CD4-positive, CD25-positive, alpha-beta regulatory T cell (primary cell): Measurements from ENCODE around the gene CABYR. TPM values are rescaled to one million over a fixed set of nuclear protein-coding genes. Genes with fewer than 3 reads are reported as not detected.
A peak's percentile ranks its signal among the peaks of the same experiment; 100 is the strongest.

ENCODE experiments used
- ATAC-seq, 2 donors: fragments of 150-1000 bp; cut with Tn5 transposase; one replicate each; pipeline ENCODE4 v1.10.0; 2021; ENCODE audit warnings: low read depth in 2 of 2, moderate number of reproducible peaks in 2 of 2, moderate library complexity in 1 of 2
- DNase-seq, 3 donors: peaks; one replicate each; pipeline versions ENCODE4 v3.0.0 to v3.0.0-alpha.2; 2012 to 2022; ENCODE audit warnings: mixed read lengths in 1 of 3
- H3K27ac ChIP-seq: one replicate; pipeline ENCODE4 v1.7.0; 2013; ENCODE audit warnings: mild to moderate bottlenecking, low read length; ENCODE audit not compliant: insufficient read depth, poor library complexity, severe bottlenecking
- H3K27me3 ChIP-seq: one replicate; pipeline ENCODE4 v1.7.0; 2013; ENCODE audit warnings: low read length; ENCODE audit not compliant: control insufficient read depth, insufficient read depth
- H3K36me3 ChIP-seq: one replicate; pipeline ENCODE4 v1.7.0; 2013; ENCODE audit warnings: mild to moderate bottlenecking, low read length, moderate library complexity; ENCODE audit not compliant: control insufficient read depth, insufficient read depth
- H3K4me1 ChIP-seq: 2 replicates; pipeline ENCODE4 v1.7.0; 2013; ENCODE audit warnings: mild to moderate bottlenecking, low read length; ENCODE audit not compliant: insufficient read depth, control insufficient read depth, poor library complexity, severe bottlenecking
- H3K4me3 ChIP-seq: one replicate; pipeline ENCODE4 v1.7.0; 2013; ENCODE audit warnings: low read depth, mild to moderate bottlenecking, low read length, moderate library complexity
- H3K9me3 ChIP-seq, 2 experiments: 1 replicate in 1 of 2; 2 replicates in 1 of 2; pipeline ENCODE4 v1.7.0; 2013; ENCODE audit warnings: low read length in 2 of 2, mild to moderate bottlenecking in 1 of 2, moderate library complexity in 1 of 2; ENCODE audit not compliant: control insufficient read depth in 2 of 2
- H3K27ac Mint-ChIP-seq, 3 donors: one replicate each; pipeline ENCODE4 v1.8.0; 2020 to 2022; ENCODE audit warnings: mild to moderate bottlenecking in 3 of 3, mixed read lengths in 3 of 3, moderate library complexity in 2 of 3
- H3K27me3 Mint-ChIP-seq: one replicate; pipeline ENCODE4 v1.8.0; 2022; ENCODE audit warnings: mild to moderate bottlenecking, mixed read lengths
- H3K36me3 Mint-ChIP-seq: one replicate; pipeline ENCODE4 v1.8.0; 2020; ENCODE audit warnings: mixed read lengths
- H3K4me1 Mint-ChIP-seq, 4 donors: one replicate each; pipeline ENCODE4 v1.8.0; 2020 to 2022; ENCODE audit warnings: mixed read lengths in 4 of 4, mild to moderate bottlenecking in 1 of 4
- H3K4me3 Mint-ChIP-seq, 4 donors: one replicate each; pipeline ENCODE4 v1.8.0; 2020 to 2022; ENCODE audit warnings: mild to moderate bottlenecking in 4 of 4, mixed read lengths in 4 of 4, moderate library complexity in 3 of 4
- H3K9me3 Mint-ChIP-seq, 7 donors: one replicate each; pipeline ENCODE4 v1.8.0; 2020 to 2022; ENCODE audit warnings: mixed read lengths in 7 of 7, mild to moderate bottlenecking in 3 of 7, moderate library complexity in 2 of 7
- polyA plus RNA-seq, 4 donors: library from polyadenylated mRNA; unstranded; fragments of 300-500 nt; fragmentation: Illumina TruSeq; gene quantifications; one replicate each; pipeline ENCODE4 v1.2.3, GENCODE V29; 2021
- total RNA-seq: library from RNA; stranded (reverse); gene quantifications from one replicate; pipeline ENCODE4 v1.2.3, GENCODE V29; 2022

The CABYR gene
- total and polyA plus RNA-seq, 5 donors from 2014 or later, result 0.19 to 1.2 (median 0.56) TPM; not detected in 2

- ATAC-seq, result no peak
- H3K36me3 Mint-ChIP-seq, result peaks cover 45% of the 10 kb centered on the region
- peaks cover 75% of the 10 kb centered on the region for H3K36me3 ChIP-seq
Measured at GRCh38 chr18:24115628-24116027, 23.2 kb upstream of the CABYR start.

GRCh38 chr18:24118750-24119577 is 19.9 kb upstream of the CABYR start:
- Histone ChIP-seq H3K9me3 (no peaks in the 10 kb centered on the region), H3K36me3 (peaks cover 83% of the 10 kb centered on the region), H3K27ac (no peak overlapping the region), H3K4me1 (no peaks in the 10 kb centered on the region), H3K27me3 (no peaks in the 10 kb centered on the region), H3K4me3 (no peak overlapping the region)
- Mint-ChIP-seq H3K27me3 (no peaks in the 10 kb centered on the region), H3K36me3 (peaks cover 51% of the 10 kb centered on the region), H3K4me1 (peaks cover 21 to 38% (median 23%) of the 10 kb centered on the region in 4 donors), H3K27ac (peak overlapping the region; percentile 44 to 86 (median 71)), H3K9me3 (no peaks in the 10 kb centered on the region), H3K4me3 (peak overlapping the region in 1 of 4 donors; percentile 63)
- ATAC-seq, result peak; percentile 86 to 89
- DNase-seq, result peak; percentile 63 to 89 (median 80)

More at GRCh38 chr18:24115628-24116027, 23.2 kb upstream of the CABYR start:
- H3K27me3 Mint-ChIP-seq, result no peaks in the 10 kb centered on the region
- peak overlapping the region in 2 of 3 donors; percentile 7 to 74 for H3K27ac Mint-ChIP-seq
- Histone ChIP-seq H3K27ac (no peak overlapping the region), H3K4me1 (no peaks in the 10 kb centered on the region), H3K27me3 (no peaks in the 10 kb centered on the region), H3K9me3 (no peaks in the 10 kb centered on the region), H3K4me3 (no peak overlapping the region)
- no peaks in the 10 kb centered on the region for H3K9me3 Mint-ChIP-seq
- peaks cover 24 to 46% (median 33%) of the 10 kb centered on the region in 4 donors for H3K4me1 Mint-ChIP-seq
- peak overlapping the region in 1 of 4 donors; percentile 38 for H3K4me3 Mint-ChIP-seq
- no peak for DNase-seq

GRCh38 chr18:24120676-24121075 is 18.2 kb upstream of the CABYR start:
- Mint-ChIP-seq H3K4me1 (peaks cover 14 to 30% (median 21%) of the 10 kb centered on the region in 4 donors), H3K27ac (no peak overlapping the region), H3K9me3 (no peaks in the 10 kb centered on the region), H3K36me3 (peaks cover 49% of the 10 kb centered on the region), H3K4me3 (peak overlapping the region in 1 of 4 donors; percentile 30), H3K27me3 (no peaks in the 10 kb centered on the region)
- DNase-seq (no peak), ATAC-seq (no peak)
- H3K27me3 ChIP-seq, result no peaks in the 10 kb centered on the region
- H3K4me1 ChIP-seq, result no peaks in the 10 kb centered on the region
- peaks cover 82% of the 10 kb centered on the region for H3K36me3 ChIP-seq
- no peaks in the 10 kb centered on the region for H3K9me3 ChIP-seq
- no peak overlapping the region for H3K27ac ChIP-seq
- H3K4me3 ChIP-seq, result no peak overlapping the region

- ATAC-seq, result no peak
- no peaks in the 10 kb centered on the region for H3K9me3 ChIP-seq
- H3K27ac ChIP-seq, result no peak overlapping the region
- Mint-ChIP-seq H3K27ac (no peak overlapping the region), H3K9me3 (no peaks in the 10 kb centered on the region), H3K4me1 (peaks cover 12 to 26% (median 19%) of the 10 kb centered on the region in 4 donors), H3K27me3 (no peaks in the 10 kb centered on the region), H3K4me3 (no peak overlapping the region), H3K36me3 (peaks cover 44% of the 10 kb centered on the region)
- no peak overlapping the region for H3K4me3 ChIP-seq
- H3K4me1 ChIP-seq, result no peaks in the 10 kb centered on the region
- no peaks in the 10 kb centered on the region for H3K27me3 ChIP-seq
- H3K36me3 ChIP-seq, result peaks cover 82% of the 10 kb centered on the region
- no peak for DNase-seq
Measured at GRCh38 chr18:24121625-24122024, 17.2 kb upstream of the CABYR start.

GRCh38 chr18:24126155-24126961 is 12.5 kb upstream of the CABYR start:
- ATAC-seq, result no peak

GRCh38 chr18:24127735-24128134 is 11.1 kb upstream of the CABYR start:
- Mint-ChIP-seq H3K27me3 (no peaks in the 10 kb centered on the region), H3K4me3 (no peak overlapping the region), H3K4me1 (peaks cover 0 to 14% (median 9%) of the 10 kb centered on the region in 4 donors), H3K27ac (peak overlapping the region in 2 of 3 donors; percentile 38 to 55), H3K36me3 (peaks cover 49% of the 10 kb centered on the region), H3K9me3 (no peaks in the 10 kb centered on the region)
- Histone ChIP-seq H3K9me3 (no peaks in the 10 kb centered on the region), H3K27ac (peak overlapping the region; percentile 1), H3K36me3 (peaks cover 92% of the 10 kb centered on the region), H3K4me1 (no peaks in the 10 kb centered on the region), H3K4me3 (no peak overlapping the region), H3K27me3 (no peaks in the 10 kb centered on the region)
- ATAC-seq, result no peak
- no peak for DNase-seq

More at GRCh38 chr18:24126155-24126961, 12.5 kb upstream of the CABYR start:
- no peaks in the 10 kb centered on the region for H3K27me3 Mint-ChIP-seq
- no peaks in the 10 kb centered on the region for H3K9me3 ChIP-seq
- no peak overlapping the region for H3K27ac Mint-ChIP-seq
- H3K36me3 ChIP-seq, result peaks cover 93% of the 10 kb centered on the region
- H3K4me1 ChIP-seq, result no peaks in the 10 kb centered on the region
- H3K9me3 Mint-ChIP-seq, result no peaks in the 10 kb centered on the region
- no peak for DNase-seq
- no peaks in the 10 kb centered on the region for H3K27me3 ChIP-seq
- H3K36me3 Mint-ChIP-seq, result peaks cover 53% of the 10 kb centered on the region
- no peak overlapping the region for H3K4me3 Mint-ChIP-seq
- peaks cover 0 to 17% (median 9%) of the 10 kb centered on the region in 4 donors for H3K4me1 Mint-ChIP-seq
- H3K4me3 ChIP-seq, result no peak overlapping the region
- H3K27ac ChIP-seq, result no peak overlapping the region

- DNase-seq (no peak), ATAC-seq (no peak)
- Histone ChIP-seq H3K27me3 (no peaks in the 10 kb centered on the region), H3K4me1 (no peaks in the 10 kb centered on the region), H3K9me3 (no peaks in the 10 kb centered on the region), H3K27ac (peak overlapping the region; percentile 1), H3K36me3 (peaks cover 93% of the 10 kb centered on the region), H3K4me3 (no peak overlapping the region)
- peaks cover 54% of the 10 kb centered on the region for H3K36me3 Mint-ChIP-seq
- no peak overlapping the region for H3K4me3 Mint-ChIP-seq
- no peak overlapping the region for H3K27ac Mint-ChIP-seq
- H3K4me1 Mint-ChIP-seq, result peaks cover 0 to 11% (median 8%) of the 10 kb centered on the region in 4 donors
- H3K27me3 Mint-ChIP-seq, result no peaks in the 10 kb centered on the region
- no peaks in the 10 kb centered on the region for H3K9me3 Mint-ChIP-seq
Measured at GRCh38 chr18:24128700-24129099, 10.2 kb upstream of the CABYR start.
